Osteocyte (in vitro differentiated cells): ENCODE results near the gene DFFB. TPM values are rescaled to one million over a fixed set of nuclear protein-coding genes. Genes with fewer than 3 reads are reported as not detected.
A peak's percentile ranks its signal among the peaks of the same experiment; 100 is the strongest.

Experiments
- DNase-seq: peaks from one replicate; pipeline ENCODE4 v3.0.0; 2021; ENCODE audit warnings: mixed read lengths; ENCODE audit not compliant: unreplicated experiment; ENCODE audit errors: extremely low spot score
- H3K27ac Mint-ChIP-seq: one replicate; pipeline ENCODE4 v1.8.0; 2021; ENCODE audit warnings: mild to moderate bottlenecking, mixed read lengths; ENCODE audit not compliant: unreplicated experiment
- H3K27me3 Mint-ChIP-seq: one replicate; pipeline ENCODE4 v1.8.0; 2021; ENCODE audit warnings: mixed read lengths; ENCODE audit not compliant: unreplicated experiment
- H3K36me3 Mint-ChIP-seq: one replicate; pipeline ENCODE4 v1.8.0; 2021; ENCODE audit warnings: mixed read lengths; ENCODE audit not compliant: unreplicated experiment
- H3K4me1 Mint-ChIP-seq: one replicate; pipeline ENCODE4 v1.8.0; 2021; ENCODE audit warnings: mixed read lengths; ENCODE audit not compliant: unreplicated experiment
- H3K4me3 Mint-ChIP-seq: one replicate; pipeline ENCODE4 v1.8.0; 2021; ENCODE audit warnings: mild to moderate bottlenecking, moderate library complexity, mixed read lengths; ENCODE audit not compliant: unreplicated experiment
- H3K9me3 Mint-ChIP-seq: one replicate; pipeline ENCODE4 v1.8.0; 2021; ENCODE audit warnings: mixed read lengths; ENCODE audit not compliant: unreplicated experiment
- total RNA-seq: library from RNA; stranded (reverse); gene quantifications from 2 replicates; pipeline ENCODE4 v1.2.1, GENCODE V29; 2021
- TF ChIP-seq, protein P1 (sequence below): fragments of 200-600 bp; sonication (generic); IDR thresholded peaks from 2 replicates; pipeline ENCODE4 v1.5.0; 2021; ENCODE audit warnings: antibody characterized with exemption, mild to moderate bottlenecking, moderate library complexity

The DFFB gene
- total RNA-seq, 1 donor from 2014 or later = 11.0 TPM

DNA sequence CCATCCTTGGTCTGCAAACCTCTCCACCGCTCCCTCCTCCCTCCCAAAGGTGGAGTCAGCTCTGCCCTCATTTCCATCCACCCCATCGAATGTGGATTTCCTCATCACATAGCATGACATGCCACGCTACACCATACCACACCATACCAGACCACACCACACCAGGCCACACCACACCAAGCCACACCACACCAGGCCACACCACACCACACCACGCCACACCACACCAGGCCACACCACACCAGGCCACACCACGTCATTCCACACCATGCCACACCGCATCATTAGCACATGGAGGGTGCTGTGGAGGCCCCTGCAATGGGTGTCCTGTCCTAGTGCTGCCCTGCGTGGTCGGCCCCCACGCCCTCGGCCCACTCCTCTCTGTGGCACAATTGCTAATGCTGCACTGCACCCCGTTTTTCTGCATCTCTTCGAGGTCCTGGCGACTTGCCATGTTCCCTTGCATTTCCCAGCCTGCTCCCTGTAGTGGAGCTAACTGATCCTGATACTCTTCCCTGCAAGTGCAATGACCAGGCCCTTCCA, 11.3 kb downstream of the DFFB start:
- H3K27me3 Mint-ChIP-seq = no peaks in the 10 kb centered on the region
- no peaks in the 10 kb centered on the region for H3K9me3 Mint-ChIP-seq
- H3K4me1 Mint-ChIP-seq = no peaks in the 10 kb centered on the region
- TF ChIP-seq, protein P1, sequence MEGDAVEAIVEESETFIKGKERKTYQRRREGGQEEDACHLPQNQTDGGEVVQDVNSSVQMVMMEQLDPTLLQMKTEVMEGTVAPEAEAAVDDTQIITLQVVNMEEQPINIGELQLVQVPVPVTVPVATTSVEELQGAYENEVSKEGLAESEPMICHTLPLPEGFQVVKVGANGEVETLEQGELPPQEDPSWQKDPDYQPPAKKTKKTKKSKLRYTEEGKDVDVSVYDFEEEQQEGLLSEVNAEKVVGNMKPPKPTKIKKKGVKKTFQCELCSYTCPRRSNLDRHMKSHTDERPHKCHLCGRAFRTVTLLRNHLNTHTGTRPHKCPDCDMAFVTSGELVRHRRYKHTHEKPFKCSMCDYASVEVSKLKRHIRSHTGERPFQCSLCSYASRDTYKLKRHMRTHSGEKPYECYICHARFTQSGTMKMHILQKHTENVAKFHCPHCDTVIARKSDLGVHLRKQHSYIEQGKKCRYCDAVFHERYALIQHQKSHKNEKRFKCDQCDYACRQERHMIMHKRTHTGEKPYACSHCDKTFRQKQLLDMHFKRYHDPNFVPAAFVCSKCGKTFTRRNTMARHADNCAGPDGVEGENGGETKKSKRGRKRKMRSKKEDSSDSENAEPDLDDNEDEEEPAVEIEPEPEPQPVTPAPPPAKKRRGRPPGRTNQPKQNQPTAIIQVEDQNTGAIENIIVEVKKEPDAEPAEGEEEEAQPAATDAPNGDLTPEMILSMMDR = no peak
- DNase-seq = no peak
- peaks cover 18% of the 10 kb centered on the region for H3K36me3 Mint-ChIP-seq
- no peak overlapping the region for H3K27ac Mint-ChIP-seq
- H3K4me3 Mint-ChIP-seq = no peak overlapping the region

DNA sequence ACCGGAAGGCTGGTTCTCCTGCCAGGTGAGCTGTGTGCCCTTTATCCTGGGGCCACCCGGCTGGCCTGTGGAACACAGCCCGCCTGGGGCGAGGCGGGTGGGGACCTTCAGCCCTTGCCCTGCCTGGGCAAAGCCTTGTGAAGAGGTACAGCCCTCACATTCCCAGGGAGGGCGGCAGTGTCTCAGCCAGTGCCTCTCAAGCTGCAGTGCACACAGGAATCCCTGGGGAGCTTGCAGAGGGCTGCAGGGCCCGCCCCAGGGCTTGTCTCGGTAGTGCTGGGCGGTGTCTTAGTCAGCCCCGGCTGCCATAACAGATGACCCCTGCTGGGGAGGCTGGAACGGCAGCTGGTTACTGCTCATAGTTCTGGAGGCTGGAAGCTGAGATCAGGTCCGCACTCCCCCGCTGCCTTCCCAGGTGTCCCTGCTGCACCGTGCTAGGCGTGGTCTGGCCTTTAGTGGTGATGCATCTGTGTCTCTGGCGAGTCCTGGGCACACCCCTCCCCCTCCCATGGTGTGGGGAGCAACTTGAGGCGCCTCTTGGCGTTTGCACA, 12.6 kb downstream of the DFFB start:
- H3K4me1 Mint-ChIP-seq = no peaks in the 10 kb centered on the region
- peaks cover 22% of the 10 kb centered on the region for H3K36me3 Mint-ChIP-seq
- H3K27ac Mint-ChIP-seq = no peak overlapping the region
- DNase-seq = no peak
- TF ChIP-seq, protein P1 = no peak
- H3K9me3 Mint-ChIP-seq = no peaks in the 10 kb centered on the region
- no peaks in the 10 kb centered on the region for H3K27me3 Mint-ChIP-seq
- H3K4me3 Mint-ChIP-seq = no peak overlapping the region

DNA sequence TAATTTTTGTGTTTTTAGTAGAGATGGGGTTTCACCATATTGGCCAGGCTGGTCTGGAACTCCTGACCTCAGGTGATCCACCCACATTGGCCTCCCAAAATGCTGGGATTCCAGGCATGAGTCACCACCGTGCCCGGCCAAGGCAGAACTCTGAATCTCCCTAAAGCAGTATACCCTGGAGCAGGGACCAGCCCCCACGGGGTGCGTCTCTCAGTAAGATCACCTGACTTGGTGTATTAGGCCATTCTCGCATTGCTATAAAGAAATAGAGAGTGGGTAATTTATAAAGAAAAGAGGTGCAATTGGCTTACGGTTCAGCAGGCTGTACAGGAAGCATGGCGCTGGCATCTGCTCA, 14.2 kb downstream of the DFFB start:
- no peaks in the 10 kb centered on the region for H3K4me1 Mint-ChIP-seq
- DNase-seq = no peak
- peaks cover 29% of the 10 kb centered on the region for H3K36me3 Mint-ChIP-seq
- TF ChIP-seq, protein P1 = no peak
- peak overlapping the region; percentile 41 for H3K27ac Mint-ChIP-seq
- no peak overlapping the region for H3K4me3 Mint-ChIP-seq
- H3K27me3 Mint-ChIP-seq = no peaks in the 10 kb centered on the region
- H3K9me3 Mint-ChIP-seq = no peaks in the 10 kb centered on the region

DNA sequence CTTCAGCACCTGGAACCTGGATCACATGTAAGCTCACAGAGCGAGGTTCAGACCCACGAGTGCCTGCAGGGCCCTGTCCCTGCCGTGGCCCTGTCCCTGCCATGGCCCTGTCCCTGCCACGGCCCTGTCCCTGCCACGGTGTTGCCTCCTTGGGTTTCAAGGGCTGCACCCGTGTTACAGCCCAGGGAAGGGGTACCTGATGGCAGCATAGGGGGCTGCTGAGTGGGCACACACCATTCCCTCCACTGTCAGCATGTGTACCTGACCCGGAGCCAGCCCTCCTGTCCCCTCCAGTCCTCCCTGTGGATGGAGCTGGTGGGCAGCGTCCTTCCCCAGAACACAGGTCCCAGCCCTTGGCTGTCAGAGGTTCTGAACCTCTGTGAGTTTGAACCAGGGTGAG, 15.3 kb downstream of the DFFB start:
- peaks cover 25% of the 10 kb centered on the region for H3K36me3 Mint-ChIP-seq
- TF ChIP-seq, protein P1 = no peak
- no peak overlapping the region for H3K4me3 Mint-ChIP-seq

DNA sequence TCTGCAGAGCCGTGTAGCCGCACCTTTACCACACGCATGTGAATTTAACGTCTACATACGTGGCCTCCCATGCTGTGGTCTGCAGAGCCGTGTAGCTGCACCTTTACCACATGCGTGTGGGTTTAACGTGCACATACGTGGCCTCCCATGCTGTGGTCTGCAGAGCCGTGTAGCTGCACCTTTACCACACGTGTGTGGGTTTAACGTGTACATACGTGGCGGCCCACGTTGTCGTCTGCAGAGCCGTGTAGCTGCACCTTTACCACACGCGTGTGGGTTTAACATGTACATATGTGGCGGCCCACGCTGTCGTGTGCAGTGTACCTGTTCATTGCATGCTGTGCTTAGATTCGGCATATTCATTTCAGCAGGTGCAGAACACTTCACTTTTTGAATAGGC, 17.5 kb downstream of the DFFB start:
- Mint-ChIP-seq H3K4me3 (no peak overlapping the region), H3K36me3 (peaks cover 37% of the 10 kb centered on the region), H3K27me3 (no peaks in the 10 kb centered on the region), H3K9me3 (peaks cover 9% of the 10 kb centered on the region), H3K27ac (no peak overlapping the region), H3K4me1 (no peaks in the 10 kb centered on the region)
- TF ChIP-seq, protein P1 = no peak
- no peak for DNase-seq

More for the DNA sequence above, 15.3 kb downstream of the DFFB start:
- Mint-ChIP-seq H3K27ac (no peak overlapping the region), H3K4me1 (no peaks in the 10 kb centered on the region), H3K27me3 (no peaks in the 10 kb centered on the region), H3K9me3 (no peaks in the 10 kb centered on the region)
- no peak for DNase-seq
